GM23338 (cell line): ENCODE results near the gene VPREB3.

ENCODE experiments used
- ZNF114 ChIP-seq: fragments of 250-450 bp; sonication (Bioruptor Pico); IDR thresholded peaks from 2 replicates; pipeline ENCODE4 v1.5.0; 2020; ENCODE audit warnings: mild to moderate bottlenecking, moderate library complexity
- TF ChIP-seq, protein P1 (sequence below), 2 experiments: fragments of 200-600 bp in 1 of 2; sonication (generic) in 1 of 2; conservative IDR thresholded peaks; 2 replicates each; pipeline versions ENCODE4 v1.5.1 to v1.6.1; 2016 to 2017; ENCODE audit warnings: antibody characterized with exemption in 2 of 2, low read depth in 2 of 2, mild to moderate bottlenecking in 2 of 2, moderate library complexity in 1 of 2

GRCh38 chr22:23744001-23744400 is 10.2 kb downstream of the VPREB3 start:
- TF ChIP-seq ZNF114 (CRISPR knock-in tag): no peak
- TF ChIP-seq, protein P1, sequence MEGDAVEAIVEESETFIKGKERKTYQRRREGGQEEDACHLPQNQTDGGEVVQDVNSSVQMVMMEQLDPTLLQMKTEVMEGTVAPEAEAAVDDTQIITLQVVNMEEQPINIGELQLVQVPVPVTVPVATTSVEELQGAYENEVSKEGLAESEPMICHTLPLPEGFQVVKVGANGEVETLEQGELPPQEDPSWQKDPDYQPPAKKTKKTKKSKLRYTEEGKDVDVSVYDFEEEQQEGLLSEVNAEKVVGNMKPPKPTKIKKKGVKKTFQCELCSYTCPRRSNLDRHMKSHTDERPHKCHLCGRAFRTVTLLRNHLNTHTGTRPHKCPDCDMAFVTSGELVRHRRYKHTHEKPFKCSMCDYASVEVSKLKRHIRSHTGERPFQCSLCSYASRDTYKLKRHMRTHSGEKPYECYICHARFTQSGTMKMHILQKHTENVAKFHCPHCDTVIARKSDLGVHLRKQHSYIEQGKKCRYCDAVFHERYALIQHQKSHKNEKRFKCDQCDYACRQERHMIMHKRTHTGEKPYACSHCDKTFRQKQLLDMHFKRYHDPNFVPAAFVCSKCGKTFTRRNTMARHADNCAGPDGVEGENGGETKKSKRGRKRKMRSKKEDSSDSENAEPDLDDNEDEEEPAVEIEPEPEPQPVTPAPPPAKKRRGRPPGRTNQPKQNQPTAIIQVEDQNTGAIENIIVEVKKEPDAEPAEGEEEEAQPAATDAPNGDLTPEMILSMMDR (conservative IDR thresholded peaks at IDR 0.05; ENCODE audit: low read depth in 2 of 2): no peak
